ENCODE results near the gene SRMS. TPM values are rescaled to one million over a fixed set of nuclear protein-coding genes. Genes with fewer than 3 reads are reported as not detected.

SRMS gene
- polyA plus RNA-seq, 1 donor from 2014 or later = not detected

DNA sequence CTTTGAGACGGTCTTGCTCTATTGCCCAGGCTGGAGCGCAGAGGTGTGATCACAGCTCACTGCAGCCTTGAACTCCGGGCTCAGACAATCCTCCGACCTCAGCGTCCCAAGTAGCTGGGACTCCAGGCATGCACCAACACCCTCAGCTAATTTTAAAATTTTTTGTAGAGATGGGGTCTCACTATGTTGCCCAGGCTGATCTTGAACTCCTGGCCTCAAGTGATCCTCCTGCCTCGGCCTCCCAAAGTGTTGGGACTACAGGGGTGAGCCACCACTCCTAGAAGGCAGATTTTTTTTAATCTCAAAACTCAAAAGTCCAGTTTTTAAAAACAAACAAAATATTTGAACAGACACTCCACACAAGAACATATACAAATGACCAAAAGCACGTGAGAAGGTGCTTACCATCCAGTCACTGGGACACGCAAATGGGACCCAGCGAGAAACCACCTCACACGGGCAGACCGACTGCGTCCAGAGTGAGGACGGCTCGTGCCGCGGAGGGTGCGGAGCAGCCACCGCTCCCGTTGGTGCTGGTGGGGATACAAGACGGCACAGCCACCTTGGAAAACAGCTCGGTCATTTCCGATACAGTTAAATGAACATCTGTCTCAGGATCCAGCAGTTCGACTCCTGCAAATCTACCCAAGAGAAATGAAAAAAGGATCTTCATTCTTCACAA is 35.0 kb upstream of the SRMS start:
- no peak overlapping the region for H3K9ac ChIP-seq (ENCODE audit: low read length)

GRCh38 chr20:63580796-63581461 is 33.4 kb upstream of the SRMS start:
- Histone ChIP-seq H3K9me3 (ENCODE audit: low read length) (no peaks in the 10 kb centered on the region), H3K4me3 (ENCODE audit: low read length) (no peak overlapping the region), H2AFZ (ENCODE audit: low read depth, low read length) (no peak overlapping the region), H3K9ac (ENCODE audit: low read length) (no peak overlapping the region), H3K27me3 (ENCODE audit: insufficient read depth, low read depth, low read length) (no peaks in the 10 kb centered on the region), H3F3A (ENCODE audit: insufficient read depth, low read length, poor library complexity, severe bottlenecking) (no peaks in the 10 kb centered on the region), H3K4me2 (ENCODE audit: low read length) (no peak overlapping the region), H3K36me3 (ENCODE audit: insufficient read depth, low read length) (no peaks in the 10 kb centered on the region), H3K79me2 (replicated peaks; ENCODE audit: insufficient read depth, low read length) (no peaks in the 10 kb centered on the region), H4K20me1 (ENCODE audit: insufficient read depth) (no peaks in the 10 kb centered on the region), H3K27ac (ENCODE audit: low read length) (no peak overlapping the region), H3K9me2 (ENCODE audit: insufficient read depth, low read length) (no peaks in the 10 kb centered on the region)
- TF ChIP-seq RAD21 (conservative IDR thresholded peaks at IDR 0.05) = peak; percentile 62
- peak; percentile 58 for TF ChIP-seq SMC3 (conservative IDR thresholded peaks at IDR 0.05; ENCODE audit: poor library complexity)
- TF ChIP-seq POLR2AphosphoS5 (IDR thresholded peaks at IDR 0.05) = no peak
- no peak for TF ChIP-seq EZH2 (IDR thresholded peaks at IDR 0.05; ENCODE audit: borderline replicate concordance, insufficient read depth, low read length, poor library complexity, severe bottlenecking)
- TF ChIP-seq, protein P1, sequence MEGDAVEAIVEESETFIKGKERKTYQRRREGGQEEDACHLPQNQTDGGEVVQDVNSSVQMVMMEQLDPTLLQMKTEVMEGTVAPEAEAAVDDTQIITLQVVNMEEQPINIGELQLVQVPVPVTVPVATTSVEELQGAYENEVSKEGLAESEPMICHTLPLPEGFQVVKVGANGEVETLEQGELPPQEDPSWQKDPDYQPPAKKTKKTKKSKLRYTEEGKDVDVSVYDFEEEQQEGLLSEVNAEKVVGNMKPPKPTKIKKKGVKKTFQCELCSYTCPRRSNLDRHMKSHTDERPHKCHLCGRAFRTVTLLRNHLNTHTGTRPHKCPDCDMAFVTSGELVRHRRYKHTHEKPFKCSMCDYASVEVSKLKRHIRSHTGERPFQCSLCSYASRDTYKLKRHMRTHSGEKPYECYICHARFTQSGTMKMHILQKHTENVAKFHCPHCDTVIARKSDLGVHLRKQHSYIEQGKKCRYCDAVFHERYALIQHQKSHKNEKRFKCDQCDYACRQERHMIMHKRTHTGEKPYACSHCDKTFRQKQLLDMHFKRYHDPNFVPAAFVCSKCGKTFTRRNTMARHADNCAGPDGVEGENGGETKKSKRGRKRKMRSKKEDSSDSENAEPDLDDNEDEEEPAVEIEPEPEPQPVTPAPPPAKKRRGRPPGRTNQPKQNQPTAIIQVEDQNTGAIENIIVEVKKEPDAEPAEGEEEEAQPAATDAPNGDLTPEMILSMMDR (IDR thresholded peaks at IDR 0.05; ENCODE audit: poor library complexity, severe bottlenecking) = peak; percentile 57

More for the DNA sequence above, 35.0 kb upstream of the SRMS start:
- Histone ChIP-seq H3K4me3 (ENCODE audit: low read length) (no peak overlapping the region), H3K79me2 (replicated peaks; ENCODE audit: insufficient read depth, low read length) (no peaks in the 10 kb centered on the region), H3K27ac (ENCODE audit: low read length) (no peak overlapping the region), H3K36me3 (ENCODE audit: insufficient read depth, low read length) (no peaks in the 10 kb centered on the region), H3K27me3 (ENCODE audit: insufficient read depth, low read depth, low read length) (no peaks in the 10 kb centered on the region), H3K4me2 (ENCODE audit: low read length) (no peak overlapping the region), H2AFZ (ENCODE audit: low read depth, low read length) (no peak overlapping the region), H3K9me2 (ENCODE audit: insufficient read depth, low read length) (no peaks in the 10 kb centered on the region), H3F3A (ENCODE audit: insufficient read depth, low read length, poor library complexity, severe bottlenecking) (no peaks in the 10 kb centered on the region), H4K20me1 (ENCODE audit: insufficient read depth) (no peaks in the 10 kb centered on the region), H3K9me3 (ENCODE audit: low read length) (no peaks in the 10 kb centered on the region)
- TF ChIP-seq EZH2 (IDR thresholded peaks at IDR 0.05; ENCODE audit: borderline replicate concordance, insufficient read depth, low read length, poor library complexity, severe bottlenecking) (no peak), EP300 (conservative IDR thresholded peaks at IDR 0.05; ENCODE audit: poor library complexity, severe bottlenecking) (no peak), RAD21 (conservative IDR thresholded peaks at IDR 0.05) (no peak)
- TF ChIP-seq, protein P1 (IDR thresholded peaks at IDR 0.05; ENCODE audit: poor library complexity, severe bottlenecking) = no peak
- TF ChIP-seq, protein P2, sequence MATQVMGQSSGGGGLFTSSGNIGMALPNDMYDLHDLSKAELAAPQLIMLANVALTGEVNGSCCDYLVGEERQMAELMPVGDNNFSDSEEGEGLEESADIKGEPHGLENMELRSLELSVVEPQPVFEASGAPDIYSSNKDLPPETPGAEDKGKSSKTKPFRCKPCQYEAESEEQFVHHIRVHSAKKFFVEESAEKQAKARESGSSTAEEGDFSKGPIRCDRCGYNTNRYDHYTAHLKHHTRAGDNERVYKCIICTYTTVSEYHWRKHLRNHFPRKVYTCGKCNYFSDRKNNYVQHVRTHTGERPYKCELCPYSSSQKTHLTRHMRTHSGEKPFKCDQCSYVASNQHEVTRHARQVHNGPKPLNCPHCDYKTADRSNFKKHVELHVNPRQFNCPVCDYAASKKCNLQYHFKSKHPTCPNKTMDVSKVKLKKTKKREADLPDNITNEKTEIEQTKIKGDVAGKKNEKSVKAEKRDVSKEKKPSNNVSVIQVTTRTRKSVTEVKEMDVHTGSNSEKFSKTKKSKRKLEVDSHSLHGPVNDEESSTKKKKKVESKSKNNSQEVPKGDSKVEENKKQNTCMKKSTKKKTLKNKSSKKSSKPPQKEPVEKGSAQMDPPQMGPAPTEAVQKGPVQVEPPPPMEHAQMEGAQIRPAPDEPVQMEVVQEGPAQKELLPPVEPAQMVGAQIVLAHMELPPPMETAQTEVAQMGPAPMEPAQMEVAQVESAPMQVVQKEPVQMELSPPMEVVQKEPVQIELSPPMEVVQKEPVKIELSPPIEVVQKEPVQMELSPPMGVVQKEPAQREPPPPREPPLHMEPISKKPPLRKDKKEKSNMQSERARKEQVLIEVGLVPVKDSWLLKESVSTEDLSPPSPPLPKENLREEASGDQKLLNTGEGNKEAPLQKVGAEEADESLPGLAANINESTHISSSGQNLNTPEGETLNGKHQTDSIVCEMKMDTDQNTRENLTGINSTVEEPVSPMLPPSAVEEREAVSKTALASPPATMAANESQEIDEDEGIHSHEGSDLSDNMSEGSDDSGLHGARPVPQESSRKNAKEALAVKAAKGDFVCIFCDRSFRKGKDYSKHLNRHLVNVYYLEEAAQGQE (IDR thresholded peaks at IDR 0.05; ENCODE audit: borderline replicate concordance) = no peak

Measured in neural cell (in vitro differentiated cells).